ENCODE data around the gene SNX13.

Gene SNX13

GRCh38 chr7:17902599-17902998 lies 37.7 kb downstream of the SNX13 start:
- ChIA-PET POLR2A (no interaction called here), CTCF (no interaction called here)
- TF ChIP-seq CTCF (IDR thresholded peaks at IDR 0.05; ENCODE audit: control extremely low read depth, extremely low read depth, low read depth, missing control alignments): no peak
- no peak for DNase-seq (ENCODE audit: extremely low spot score)

- no peak for DNase-seq (ENCODE audit: extremely low spot score)
- ChIA-PET POLR2A (no interaction called here), CTCF (no interaction called here)
- TF ChIP-seq CTCF (IDR thresholded peaks at IDR 0.05; ENCODE audit: control extremely low read depth, extremely low read depth, low read depth, missing control alignments): no peak
These were observed 39.8 kb downstream of the SNX13 start for GRCh38 chr7:17900464-17900863.

GRCh38 chr7:17898111-17898510 lies 42.2 kb downstream of the SNX13 start:
- no peak for DNase-seq (ENCODE audit: extremely low spot score)
- ChIA-PET POLR2A (no interaction called here), CTCF (no interaction called here)
- TF ChIP-seq CTCF (IDR thresholded peaks at IDR 0.05; ENCODE audit: control extremely low read depth, extremely low read depth, low read depth, missing control alignments): no peak

GRCh38 chr7:17887286-17887685 lies 53.0 kb downstream of the SNX13 start:
- no peak for DNase-seq (ENCODE audit: extremely low spot score)
- TF ChIP-seq CTCF (IDR thresholded peaks at IDR 0.05; ENCODE audit: control extremely low read depth, extremely low read depth, low read depth, missing control alignments): no peak
- ChIA-PET CTCF (interaction anchor here (1.2 kb wide), 1 partner anchor 8 kb away, joined by 3 read pairs; no protein-coding TSS in a partner anchor), POLR2A (interaction anchor here (0.6 kb wide), 1 partner anchor 59 kb away, joined by 5 read pairs; no protein-coding TSS in a partner anchor)

- TF ChIP-seq CTCF (IDR thresholded peaks at IDR 0.05; ENCODE audit: control extremely low read depth, extremely low read depth, low read depth, missing control alignments): no peak
- POLR2A ChIA-PET: no interaction called here
- no peak for DNase-seq (ENCODE audit: extremely low spot score)
- CTCF ChIA-PET: no interaction called here
These were observed 57.6 kb downstream of the SNX13 start for GRCh38 chr7:17882685-17883084.

GRCh38 chr7:17879075-17879661 lies 61.1 kb downstream of the SNX13 start:
- no peak for DNase-seq (ENCODE audit: extremely low spot score)
- no peak for TF ChIP-seq CTCF (IDR thresholded peaks at IDR 0.05; ENCODE audit: control extremely low read depth, extremely low read depth, low read depth, missing control alignments)
- ChIA-PET POLR2A (no interaction called here), CTCF (interaction anchor here (0.8 to 1.4 kb wide), 6 partner anchors 8 to 47 kb away, joined by 3 read pairs; no protein-coding TSS in a partner anchor)
